Gastroesophageal sphincter (tissue), 4 donors: Measurements from ENCODE around the gene RPTOR. TPM values are rescaled to one million over a fixed set of nuclear protein-coding genes. Genes with fewer than 3 reads are reported as not detected.

Experiments used
- ATAC-seq: fragments of 150-250 bp; one replicate; pipeline ENCODE4 v1.9.1; 2016; ENCODE audit warnings: mild to moderate bottlenecking, moderate library complexity
- H3K27ac ChIP-seq, 4 donors: fragments of 200-600 bp; sonication (generic) in 3 of 4; 1 replicate in 3 of 4; 2 replicates in 1 of 4; pipeline ENCODE4 v1.5.1; 2016 to 2019
- H3K27me3 ChIP-seq: fragments of 200-600 bp; sonication (generic); one replicate; pipeline ENCODE4 v1.5.1; 2019
- H3K36me3 ChIP-seq, 2 donors: fragments of 200-600 bp; sonication (generic); one replicate each; pipeline ENCODE4 v1.5.1; 2019; ENCODE audit warnings: control low read depth in 1 of 2
- H3K4me1 ChIP-seq, 3 donors: fragments of 200-600 bp; sonication (generic); 1 replicate in 2 of 3; 2 replicates in 1 of 3; pipeline ENCODE4 v1.5.1; 2016 to 2019; ENCODE audit warnings: control low read depth in 2 of 3
- H3K4me3 ChIP-seq, 2 donors: fragments of 200-600 bp; sonication (generic); one replicate each; pipeline ENCODE4 v1.5.1; 2019; ENCODE audit warnings: mild to moderate bottlenecking in 1 of 2, moderate library complexity in 1 of 2
- H3K9me3 ChIP-seq, 3 donors: fragments of 200-600 bp; sonication (generic); one replicate each; pipeline ENCODE4 v1.5.1; 2017 to 2019; ENCODE audit warnings: control low read depth in 2 of 3
- CTCF ChIP-seq, 4 experiments: fragments of 200-600 bp in 2 of 4; fragments of 450-650 bp in 2 of 4; sonication (generic) in 1 of 4; IDR thresholded peaks; one replicate each; pipeline ENCODE4 v1.5.1; 2017 to 2019; ENCODE audit warnings: antibody characterized with exemption in 4 of 4, mild to moderate bottlenecking in 2 of 4, moderate library complexity in 2 of 4
- EP300 ChIP-seq: sonication (generic); formaldehyde crosslinking; IDR thresholded peaks from one replicate; pipeline ENCODE4 v1.6.1; 2017; ENCODE audit warnings: antibody characterized with exemption, mild to moderate bottlenecking
- POLR2A ChIP-seq, 2 donors: fragments of 450-650 bp; IDR thresholded peaks; one replicate each; pipeline ENCODE4 v1.6.1; 2017; ENCODE audit warnings: antibody characterized with exemption in 2 of 2, mild to moderate bottlenecking in 2 of 2, moderate library complexity in 1 of 2
- POLR2AphosphoS5 ChIP-seq: sonication (generic); formaldehyde crosslinking; IDR thresholded peaks from one replicate; pipeline ENCODE4 v1.6.1; 2017; ENCODE audit warnings: antibody characterized with exemption
- whole genome bisulfite sequencing, 2 donors: methylation state at CpG; one replicate each; pipeline ENCODE4 v1.1.5; 2018; ENCODE audit warnings: low coverage in 1 of 2; 5-methylcytosine and 5-hydroxymethylcytosine counted together
- total RNA-seq, 4 donors: library from RNA; depleted of rRNA; stranded (reverse); fragments of >200 nt; gene quantifications; one replicate each; pipeline ENCODE4 v1.1.0, GENCODE V29; 2016

The RPTOR gene
- total RNA-seq, 4 donors from 2014 or later = 25.7 to 56.8 (median 39.7) TPM

- no peak for ATAC-seq
- 97 to 100% methylated on average over 1 to 12 of the region's 23 CpGs for WGBS, 2 donors
- Histone ChIP-seq H3K27ac (no peak overlapping the region), H3K9me3 (no peaks in the 10 kb centered on the region), H3K4me3 (no peak overlapping the region), H3K27me3 (no peaks in the 10 kb centered on the region), H3K36me3 (peaks cover 0 to 70% of the 10 kb centered on the region in 2 donors), H3K4me1 (peaks cover 0 to 36% (median under 1%) of the 10 kb centered on the region in 3 donors)
- no peak for TF ChIP-seq EP300
- TF ChIP-seq POLR2A (IDR thresholded peaks at IDR 0.05) = no peak
- no peak for TF ChIP-seq CTCF (IDR thresholded peaks at IDR 0.05)
- no peak for TF ChIP-seq POLR2AphosphoS5
Measured at GRCh38 chr17:80924111-80924806, 379.6 kb downstream of the RPTOR start.

- 94 to 100% methylated on average over 4 to 21 of the region's 38 CpGs for WGBS, 2 donors
- TF ChIP-seq POLR2A (IDR thresholded peaks at IDR 0.05) (no peak), CTCF (IDR thresholded peaks at IDR 0.05) (no peak), EP300 (no peak), POLR2AphosphoS5 (no peak)
- H3K27me3 ChIP-seq = no peaks in the 10 kb centered on the region
- H3K4me1 ChIP-seq = peaks cover 0 to 29% (median 0%) of the 10 kb centered on the region in 3 donors
- H3K27ac ChIP-seq = no peak overlapping the region
- H3K4me3 ChIP-seq = no peak overlapping the region
- ATAC-seq = no peak
- H3K36me3 ChIP-seq = peaks cover 0 to 69% of the 10 kb centered on the region in 2 donors
- no peaks in the 10 kb centered on the region for H3K9me3 ChIP-seq
Measured at GRCh38 chr17:80924807-80925610, 380.4 kb downstream of the RPTOR start.

GRCh38 chr17:80925688-80926335 is 381.2 kb downstream of the RPTOR start:
- Histone ChIP-seq H3K27ac (no peak overlapping the region), H3K36me3 (peaks cover 0 to 74% of the 10 kb centered on the region in 2 donors), H3K4me3 (no peak overlapping the region), H3K4me1 (peaks cover 0 to 29% (median 0%) of the 10 kb centered on the region in 3 donors), H3K27me3 (no peaks in the 10 kb centered on the region), H3K9me3 (no peaks in the 10 kb centered on the region)
- no peak for ATAC-seq
- WGBS, 2 donors = 81% methylated on average over 6 of the region's 18 CpGs; no CpG with 5 or more reads in 1 of the 2 donors
- TF ChIP-seq CTCF (IDR thresholded peaks at IDR 0.05) (no peak), POLR2A (IDR thresholded peaks at IDR 0.05) (no peak)

GRCh38 chr17:80926591-80927250 is 382.1 kb downstream of the RPTOR start:
- H3K9me3 ChIP-seq = no peaks in the 10 kb centered on the region
- TF ChIP-seq CTCF (IDR thresholded peaks at IDR 0.05) (no peak), POLR2A (IDR thresholded peaks at IDR 0.05) (no peak), POLR2AphosphoS5 (no peak), EP300 (no peak)
- peak overlapping the region in 3 of 4 donors; percentile 8 to 29 (median 22) for H3K27ac ChIP-seq
- H3K27me3 ChIP-seq = no peaks in the 10 kb centered on the region
- WGBS, 2 donors = 65 to 82% methylated on average over 8 to 14 of the region's 15 CpGs
- H3K4me3 ChIP-seq = no peak overlapping the region
- H3K4me1 ChIP-seq = peaks cover 0 to 37% (median 0%) of the 10 kb centered on the region in 3 donors
- peaks cover 0 to 73% of the 10 kb centered on the region in 2 donors for H3K36me3 ChIP-seq
- peak; percentile 32 for ATAC-seq
